ENCODE results near the gene HTR2A. TPM values are rescaled to one million over a fixed set of nuclear protein-coding genes. Genes with fewer than 3 reads are reported as not detected.

The HTR2A gene
- total RNA-seq, 1 experiment from 2014 or later, result not detected

GRCh38 chr13:46822551-46822950 is 74.3 kb downstream of the HTR2A start:
- intact Hi-C loops (cut with micrococcal nuclease), result no loop called here
- ATAC-seq (no peak), DNase-seq (ENCODE audit: low read depth, low spot score) (no peak)
- RAD21 ChIA-PET (ENCODE audit: low non-redundant PET in 1 of 2, low total read pairs in 2 of 2, uncharacterized antibody in 2 of 2, unreplicated experiment in 2 of 2), result no interaction called here
- Histone ChIP-seq H3K4me3 (replicated peaks in 1 of 2; ENCODE audit: low read depth in 1 of 2, low read length in 2 of 2) (no peak overlapping the region), H3K9ac (ENCODE audit: low read length) (no peak overlapping the region), H3K27me3 (ENCODE audit: insufficient read depth, low read length) (no peaks in the 10 kb centered on the region), H2AFZ (ENCODE audit: low read depth, low read length, poor library complexity, severe bottlenecking) (no peak overlapping the region), H3K9me3 (ENCODE audit: control insufficient read depth in 1 of 2, insufficient read depth in 1 of 2, low read depth in 1 of 2, low read length in 2 of 2) (no peaks in the 10 kb centered on the region), H3K79me2 (ENCODE audit: insufficient read depth, low read length) (no peaks in the 10 kb centered on the region), H3K4me1 (ENCODE audit: control insufficient read depth in 1 of 2, insufficient read depth in 2 of 2, low read length in 2 of 2) (no peaks in the 10 kb centered on the region), H4K20me1 (ENCODE audit: insufficient read depth) (no peaks in the 10 kb centered on the region), H3K27ac (ENCODE audit: low read depth, low read length) (no peak overlapping the region), H3K9me2 (ENCODE audit: insufficient read depth) (no peaks in the 10 kb centered on the region), H3K4me2 (ENCODE audit: low read length) (no peak overlapping the region), H3K36me3 (ENCODE audit: control insufficient read depth in 1 of 2, insufficient read depth in 2 of 2, low read length in 2 of 2) (no peaks in the 10 kb centered on the region)
- BruUV-seq (replicated peaks), result no TSS peak
- CTCF ChIA-PET, result no interaction called here
- POLR2A ChIA-PET, result no interaction called here
- TF ChIP-seq SRF (IDR thresholded peaks at IDR 0.05; ENCODE audit: low read depth) (no peak), FOSL1 (IDR thresholded peaks at IDR 0.05; ENCODE audit: low read depth) (no peak), CBX3 (IDR thresholded peaks at IDR 0.05; ENCODE audit: low read depth) (no peak), RAD21 (IDR thresholded peaks at IDR 0.05; ENCODE audit: low read depth) (no peak), TCF7L2 (IDR thresholded peaks at IDR 0.05; ENCODE audit: borderline replicate concordance, extremely low read depth, insufficient read depth, insufficient read length) (no peak), ELF1 (IDR thresholded peaks at IDR 0.05; ENCODE audit: borderline replicate concordance, low read depth) (no peak), JUND (IDR thresholded peaks at IDR 0.05) (no peak), YY1 (IDR thresholded peaks at IDR 0.05; ENCODE audit: extremely low read depth, insufficient replicate concordance, low read depth, low read length) (no peak), ZNF274 (IDR thresholded peaks at IDR 0.05; ENCODE audit: low read depth, low read length) (no peak), EZH2 (IDR thresholded peaks at IDR 0.05) (no peak), CEBPB (IDR thresholded peaks at IDR 0.05; ENCODE audit: low read depth) (no peak), ZFX (IDR thresholded peaks at IDR 0.05) (no peak), EZH2phosphoT487 (IDR thresholded peaks at IDR 0.05; ENCODE audit: borderline replicate concordance) (no peak), POLR2A (IDR thresholded peaks at IDR 0.05; ENCODE audit: borderline replicate concordance, extremely low read depth, insufficient read depth, insufficient read length) (no peak), POLR2AphosphoS5 (IDR thresholded peaks at IDR 0.05; ENCODE audit: low read depth, low read length) (no peak)
- TF ChIP-seq, protein P1, sequence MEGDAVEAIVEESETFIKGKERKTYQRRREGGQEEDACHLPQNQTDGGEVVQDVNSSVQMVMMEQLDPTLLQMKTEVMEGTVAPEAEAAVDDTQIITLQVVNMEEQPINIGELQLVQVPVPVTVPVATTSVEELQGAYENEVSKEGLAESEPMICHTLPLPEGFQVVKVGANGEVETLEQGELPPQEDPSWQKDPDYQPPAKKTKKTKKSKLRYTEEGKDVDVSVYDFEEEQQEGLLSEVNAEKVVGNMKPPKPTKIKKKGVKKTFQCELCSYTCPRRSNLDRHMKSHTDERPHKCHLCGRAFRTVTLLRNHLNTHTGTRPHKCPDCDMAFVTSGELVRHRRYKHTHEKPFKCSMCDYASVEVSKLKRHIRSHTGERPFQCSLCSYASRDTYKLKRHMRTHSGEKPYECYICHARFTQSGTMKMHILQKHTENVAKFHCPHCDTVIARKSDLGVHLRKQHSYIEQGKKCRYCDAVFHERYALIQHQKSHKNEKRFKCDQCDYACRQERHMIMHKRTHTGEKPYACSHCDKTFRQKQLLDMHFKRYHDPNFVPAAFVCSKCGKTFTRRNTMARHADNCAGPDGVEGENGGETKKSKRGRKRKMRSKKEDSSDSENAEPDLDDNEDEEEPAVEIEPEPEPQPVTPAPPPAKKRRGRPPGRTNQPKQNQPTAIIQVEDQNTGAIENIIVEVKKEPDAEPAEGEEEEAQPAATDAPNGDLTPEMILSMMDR (IDR thresholded peaks at IDR 0.05 in 2 of 3, conservative IDR thresholded peaks at IDR 0.05 in 1 of 3; ENCODE audit: borderline replicate concordance in 1 of 3, insufficient read depth in 1 of 3, low read depth in 2 of 3, low read length in 2 of 3), result no peak
- TF ChIP-seq, protein P2, sequence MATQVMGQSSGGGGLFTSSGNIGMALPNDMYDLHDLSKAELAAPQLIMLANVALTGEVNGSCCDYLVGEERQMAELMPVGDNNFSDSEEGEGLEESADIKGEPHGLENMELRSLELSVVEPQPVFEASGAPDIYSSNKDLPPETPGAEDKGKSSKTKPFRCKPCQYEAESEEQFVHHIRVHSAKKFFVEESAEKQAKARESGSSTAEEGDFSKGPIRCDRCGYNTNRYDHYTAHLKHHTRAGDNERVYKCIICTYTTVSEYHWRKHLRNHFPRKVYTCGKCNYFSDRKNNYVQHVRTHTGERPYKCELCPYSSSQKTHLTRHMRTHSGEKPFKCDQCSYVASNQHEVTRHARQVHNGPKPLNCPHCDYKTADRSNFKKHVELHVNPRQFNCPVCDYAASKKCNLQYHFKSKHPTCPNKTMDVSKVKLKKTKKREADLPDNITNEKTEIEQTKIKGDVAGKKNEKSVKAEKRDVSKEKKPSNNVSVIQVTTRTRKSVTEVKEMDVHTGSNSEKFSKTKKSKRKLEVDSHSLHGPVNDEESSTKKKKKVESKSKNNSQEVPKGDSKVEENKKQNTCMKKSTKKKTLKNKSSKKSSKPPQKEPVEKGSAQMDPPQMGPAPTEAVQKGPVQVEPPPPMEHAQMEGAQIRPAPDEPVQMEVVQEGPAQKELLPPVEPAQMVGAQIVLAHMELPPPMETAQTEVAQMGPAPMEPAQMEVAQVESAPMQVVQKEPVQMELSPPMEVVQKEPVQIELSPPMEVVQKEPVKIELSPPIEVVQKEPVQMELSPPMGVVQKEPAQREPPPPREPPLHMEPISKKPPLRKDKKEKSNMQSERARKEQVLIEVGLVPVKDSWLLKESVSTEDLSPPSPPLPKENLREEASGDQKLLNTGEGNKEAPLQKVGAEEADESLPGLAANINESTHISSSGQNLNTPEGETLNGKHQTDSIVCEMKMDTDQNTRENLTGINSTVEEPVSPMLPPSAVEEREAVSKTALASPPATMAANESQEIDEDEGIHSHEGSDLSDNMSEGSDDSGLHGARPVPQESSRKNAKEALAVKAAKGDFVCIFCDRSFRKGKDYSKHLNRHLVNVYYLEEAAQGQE (IDR thresholded peaks at IDR 0.05; ENCODE audit: low read depth), result no peak
- TF ChIP-seq, protein P3, sequence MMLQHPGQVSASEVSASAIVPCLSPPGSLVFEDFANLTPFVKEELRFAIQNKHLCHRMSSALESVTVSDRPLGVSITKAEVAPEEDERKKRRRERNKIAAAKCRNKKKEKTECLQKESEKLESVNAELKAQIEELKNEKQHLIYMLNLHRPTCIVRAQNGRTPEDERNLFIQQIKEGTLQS (IDR thresholded peaks at IDR 0.05), result no peak
- TF ChIP-seq, protein P4, sequence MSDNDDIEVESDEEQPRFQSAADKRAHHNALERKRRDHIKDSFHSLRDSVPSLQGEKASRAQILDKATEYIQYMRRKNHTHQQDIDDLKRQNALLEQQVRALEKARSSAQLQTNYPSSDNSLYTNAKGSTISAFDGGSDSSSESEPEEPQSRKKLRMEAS (IDR thresholded peaks at IDR 0.05), result no peak
- TF ChIP-seq, protein P5, sequence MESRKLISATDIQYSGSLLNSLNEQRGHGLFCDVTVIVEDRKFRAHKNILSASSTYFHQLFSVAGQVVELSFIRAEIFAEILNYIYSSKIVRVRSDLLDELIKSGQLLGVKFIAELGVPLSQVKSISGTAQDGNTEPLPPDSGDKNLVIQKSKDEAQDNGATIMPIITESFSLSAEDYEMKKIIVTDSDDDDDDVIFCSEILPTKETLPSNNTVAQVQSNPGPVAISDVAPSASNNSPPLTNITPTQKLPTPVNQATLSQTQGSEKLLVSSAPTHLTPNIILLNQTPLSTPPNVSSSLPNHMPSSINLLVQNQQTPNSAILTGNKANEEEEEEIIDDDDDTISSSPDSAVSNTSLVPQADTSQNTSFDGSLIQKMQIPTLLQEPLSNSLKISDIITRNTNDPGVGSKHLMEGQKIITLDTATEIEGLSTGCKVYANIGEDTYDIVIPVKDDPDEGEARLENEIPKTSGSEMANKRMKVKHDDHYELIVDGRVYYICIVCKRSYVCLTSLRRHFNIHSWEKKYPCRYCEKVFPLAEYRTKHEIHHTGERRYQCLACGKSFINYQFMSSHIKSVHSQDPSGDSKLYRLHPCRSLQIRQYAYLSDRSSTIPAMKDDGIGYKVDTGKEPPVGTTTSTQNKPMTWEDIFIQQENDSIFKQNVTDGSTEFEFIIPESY (IDR thresholded peaks at IDR 0.05; ENCODE audit: extremely low read depth, insufficient replicate concordance, low read length), result no peak
